Fibroblast of pulmonary artery (primary cell): ENCODE data around the gene PHLPP1.

Experiments
- DNase-seq: peaks from one replicate; pipeline ENCODE4 v3.0.0-alpha.2; 2010; ENCODE audit warnings: low read depth
- H3K4me3 ChIP-seq: replicated peaks from 2 replicates; pipeline ENCODE4 v1.5.1; 2011; ENCODE audit warnings: low read depth, mild to moderate bottlenecking, control low read depth, low read length, moderate library complexity
- CTCF ChIP-seq: IDR thresholded peaks from 2 replicates; pipeline ENCODE4 v1.5.1; 2011; ENCODE audit warnings: mild to moderate bottlenecking, control low read depth, low read length, inconsistent platforms; ENCODE audit errors: missing control alignments

The PHLPP1 gene

GRCh38 chr18:62717925-62718800 is 2.8 kb downstream of the PHLPP1 start:
- peak; percentile 40 for DNase-seq
- TF ChIP-seq CTCF, result no peak
- H3K4me3 ChIP-seq, result peak overlapping the region; percentile 61

GRCh38 chr18:62720048-62720447 is 4.7 kb downstream of the PHLPP1 start:
- no peak for DNase-seq
- TF ChIP-seq CTCF, result no peak
- no peak overlapping the region for H3K4me3 ChIP-seq

- no peak for DNase-seq
- no peak for TF ChIP-seq CTCF
Observed at GRCh38 chr18:62720766-62721613, 5.6 kb downstream of the PHLPP1 start.

GRCh38 chr18:62721839-62722795 is 6.8 kb downstream of the PHLPP1 start:
- no peak overlapping the region for H3K4me3 ChIP-seq
- DNase-seq, result no peak
- no peak for TF ChIP-seq CTCF

More at GRCh38 chr18:62720766-62721613, 5.6 kb downstream of the PHLPP1 start:
- H3K4me3 ChIP-seq, result no peak overlapping the region

GRCh38 chr18:62723666-62724281 is 8.4 kb downstream of the PHLPP1 start:
- no peak for TF ChIP-seq CTCF
- no peak for DNase-seq

GRCh38 chr18:62725896-62726295 is 10.6 kb downstream of the PHLPP1 start:
- no peak for TF ChIP-seq CTCF
- H3K4me3 ChIP-seq, result no peak overlapping the region
- no peak for DNase-seq

More at GRCh38 chr18:62723666-62724281, 8.4 kb downstream of the PHLPP1 start:
- H3K4me3 ChIP-seq, result no peak overlapping the region
